ENCODE results near the gene TTC39A. TPM values are rescaled to one million over a fixed set of nuclear protein-coding genes. Genes with fewer than 3 reads are reported as not detected.

TTC39A gene
- polyA plus RNA-seq, 1 donor (not counting 4 experiments of a cell fraction or from before 2014, with no cell fraction given), result 1.4 TPM

DNA sequence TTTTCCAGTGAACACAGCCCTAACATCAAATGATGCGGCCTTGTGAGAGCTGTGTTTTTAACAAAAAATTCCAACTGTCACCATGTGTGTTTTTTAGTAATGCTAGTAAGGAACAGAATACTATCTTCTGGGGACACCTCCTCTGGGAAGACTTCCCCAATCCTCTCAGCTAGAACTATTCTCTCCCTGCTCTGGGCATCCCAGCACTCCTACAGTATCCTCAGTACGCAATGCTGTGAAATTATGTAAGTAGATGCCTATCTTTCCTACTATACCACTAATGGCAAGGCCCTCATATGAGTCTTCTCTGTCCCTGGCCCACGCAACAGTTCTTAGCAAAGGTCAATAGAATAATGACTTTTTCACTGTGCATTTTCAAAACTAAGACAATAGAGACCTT is 19.5 kb upstream of the TTC39A start:
- H3K4me2 ChIP-seq (ENCODE audit: control insufficient read depth, extremely low read depth, insufficient read depth, low read depth, low read length), result no peak overlapping the region
- peaks cover 6% of the 10 kb centered on the region for H3K27me3 ChIP-seq (ENCODE audit: control insufficient read depth, extremely low read depth, insufficient read depth, low read length)
- dilution Hi-C loops (cut with MboI; ENCODE audit: extremely low pct_ligation_motif_present, low sequenced_read_pairs), result no loop called here
- TF ChIP-seq, protein P1, sequence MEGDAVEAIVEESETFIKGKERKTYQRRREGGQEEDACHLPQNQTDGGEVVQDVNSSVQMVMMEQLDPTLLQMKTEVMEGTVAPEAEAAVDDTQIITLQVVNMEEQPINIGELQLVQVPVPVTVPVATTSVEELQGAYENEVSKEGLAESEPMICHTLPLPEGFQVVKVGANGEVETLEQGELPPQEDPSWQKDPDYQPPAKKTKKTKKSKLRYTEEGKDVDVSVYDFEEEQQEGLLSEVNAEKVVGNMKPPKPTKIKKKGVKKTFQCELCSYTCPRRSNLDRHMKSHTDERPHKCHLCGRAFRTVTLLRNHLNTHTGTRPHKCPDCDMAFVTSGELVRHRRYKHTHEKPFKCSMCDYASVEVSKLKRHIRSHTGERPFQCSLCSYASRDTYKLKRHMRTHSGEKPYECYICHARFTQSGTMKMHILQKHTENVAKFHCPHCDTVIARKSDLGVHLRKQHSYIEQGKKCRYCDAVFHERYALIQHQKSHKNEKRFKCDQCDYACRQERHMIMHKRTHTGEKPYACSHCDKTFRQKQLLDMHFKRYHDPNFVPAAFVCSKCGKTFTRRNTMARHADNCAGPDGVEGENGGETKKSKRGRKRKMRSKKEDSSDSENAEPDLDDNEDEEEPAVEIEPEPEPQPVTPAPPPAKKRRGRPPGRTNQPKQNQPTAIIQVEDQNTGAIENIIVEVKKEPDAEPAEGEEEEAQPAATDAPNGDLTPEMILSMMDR (optimal IDR thresholded peaks at IDR 0.05 in 1 of 3, IDR thresholded peaks at IDR 0.05 in 1 of 3, conservative IDR thresholded peaks at IDR 0.05 in 1 of 3; ENCODE audit: extremely low read depth in 1 of 3, insufficient read depth in 2 of 3, low read length in 3 of 3), result no peak
- TF ChIP-seq EZH2 (IDR thresholded peaks at IDR 0.05; ENCODE audit: low read length), result no peak
- DNase-seq (ENCODE audit: low read depth, low spot score) (no peak), FAIRE-seq (no peak)
- no peak overlapping the region for H3K27ac ChIP-seq (ENCODE audit: control insufficient read depth, insufficient read depth, low read length)
- H3K79me2 ChIP-seq (ENCODE audit: control insufficient read depth, insufficient read depth, low read length), result no peaks in the 10 kb centered on the region
- H3K9me3 ChIP-seq (ENCODE audit: control insufficient read depth, low read depth, low read length), result no peaks in the 10 kb centered on the region
- H4K20me1 ChIP-seq (ENCODE audit: control insufficient read depth, extremely low read depth, insufficient read depth, low read length), result no peaks in the 10 kb centered on the region
- H3K4me1 ChIP-seq (ENCODE audit: control insufficient read depth, extremely low read depth, insufficient read depth, low read length), result no peaks in the 10 kb centered on the region
- no peak overlapping the region for H3K4me3 ChIP-seq (ENCODE audit: control insufficient read depth in 2 of 3, extremely low read depth in 1 of 3, insufficient read depth in 2 of 3, low read depth in 1 of 3, low read length in 3 of 3)
- peaks cover 0 to 1% of the 10 kb centered on the region in 2 experiments for H3K36me3 ChIP-seq (ENCODE audit: control insufficient read depth in 2 of 2, extremely low read depth in 1 of 2, insufficient read depth in 2 of 2, low read length in 2 of 2)
- H2AFZ ChIP-seq (ENCODE audit: control insufficient read depth, low read length), result no peak overlapping the region
- no peak overlapping the region for H3K9ac ChIP-seq (ENCODE audit: control insufficient read depth, extremely low read depth, insufficient read depth, low read length)
- H3K9me1 ChIP-seq (ENCODE audit: control insufficient read depth, extremely low read depth, insufficient read depth, low read length), result no peaks in the 10 kb centered on the region

DNA sequence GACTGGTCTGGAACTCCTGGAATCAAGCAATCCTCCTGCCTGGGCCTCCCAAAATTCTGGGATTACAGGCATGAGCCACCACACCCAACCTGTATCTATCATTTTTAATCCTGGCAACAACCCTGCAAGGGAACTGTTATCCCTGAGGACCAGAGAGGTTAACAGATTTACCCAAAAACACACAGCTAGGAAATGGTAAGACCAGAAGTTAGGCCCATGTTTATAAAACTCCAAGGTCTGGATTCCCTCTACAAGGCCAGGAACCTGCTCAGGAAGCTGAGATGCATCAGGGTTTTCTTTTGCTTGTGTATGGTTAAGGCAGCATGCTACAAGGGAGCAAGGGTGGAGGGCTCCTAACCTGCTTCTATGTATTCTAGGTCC is 17.8 kb upstream of the TTC39A start:
- H3K9ac ChIP-seq (ENCODE audit: control insufficient read depth, extremely low read depth, insufficient read depth, low read length), result no peak overlapping the region
- H3K4me1 ChIP-seq (ENCODE audit: control insufficient read depth, extremely low read depth, insufficient read depth, low read length), result no peaks in the 10 kb centered on the region
- no peak overlapping the region for H2AFZ ChIP-seq (ENCODE audit: control insufficient read depth, low read length)
- no peak overlapping the region for H3K4me2 ChIP-seq (ENCODE audit: control insufficient read depth, extremely low read depth, insufficient read depth, low read depth, low read length)
- FAIRE-seq, result no peak
- DNase-seq (ENCODE audit: low read depth, low spot score), result no peak
- dilution Hi-C loops (cut with MboI; ENCODE audit: extremely low pct_ligation_motif_present, low sequenced_read_pairs), result no loop called here
- no peaks in the 10 kb centered on the region for H3K36me3 ChIP-seq (ENCODE audit: control insufficient read depth in 2 of 2, extremely low read depth in 1 of 2, insufficient read depth in 2 of 2, low read length in 2 of 2)
- no peak overlapping the region for H3K27ac ChIP-seq (ENCODE audit: control insufficient read depth, insufficient read depth, low read length)
- H3K27me3 ChIP-seq (ENCODE audit: control insufficient read depth, extremely low read depth, insufficient read depth, low read length), result peaks cover 21% of the 10 kb centered on the region
- no peaks in the 10 kb centered on the region for H4K20me1 ChIP-seq (ENCODE audit: control insufficient read depth, extremely low read depth, insufficient read depth, low read length)
- no peaks in the 10 kb centered on the region for H3K79me2 ChIP-seq (ENCODE audit: control insufficient read depth, insufficient read depth, low read length)
- TF ChIP-seq EZH2 (IDR thresholded peaks at IDR 0.05; ENCODE audit: low read length), result no peak
- TF ChIP-seq, protein P1 (optimal IDR thresholded peaks at IDR 0.05 in 1 of 3, IDR thresholded peaks at IDR 0.05 in 1 of 3, conservative IDR thresholded peaks at IDR 0.05 in 1 of 3; ENCODE audit: extremely low read depth in 1 of 3, insufficient read depth in 2 of 3, low read length in 3 of 3), result no peak
- H3K9me1 ChIP-seq (ENCODE audit: control insufficient read depth, extremely low read depth, insufficient read depth, low read length), result no peaks in the 10 kb centered on the region
- no peak overlapping the region for H3K4me3 ChIP-seq (ENCODE audit: control insufficient read depth in 2 of 3, extremely low read depth in 1 of 3, insufficient read depth in 2 of 3, low read depth in 1 of 3, low read length in 3 of 3)
- no peaks in the 10 kb centered on the region for H3K9me3 ChIP-seq (ENCODE audit: control insufficient read depth, low read depth, low read length)

Data from keratinocyte (primary cell).